Measurements from ENCODE around the gene RHOB.
"Not testable (repeated sequence)": the region's sequence is repeated elsewhere in the genome, so short reads cannot be mapped to it uniquely, and the experiment has no call there.

Gene RHOB

GRCh38 chr2:20480913-20481312, 34.0 kb downstream of the RHOB start:
- no peak for DNase-seq

DNA sequence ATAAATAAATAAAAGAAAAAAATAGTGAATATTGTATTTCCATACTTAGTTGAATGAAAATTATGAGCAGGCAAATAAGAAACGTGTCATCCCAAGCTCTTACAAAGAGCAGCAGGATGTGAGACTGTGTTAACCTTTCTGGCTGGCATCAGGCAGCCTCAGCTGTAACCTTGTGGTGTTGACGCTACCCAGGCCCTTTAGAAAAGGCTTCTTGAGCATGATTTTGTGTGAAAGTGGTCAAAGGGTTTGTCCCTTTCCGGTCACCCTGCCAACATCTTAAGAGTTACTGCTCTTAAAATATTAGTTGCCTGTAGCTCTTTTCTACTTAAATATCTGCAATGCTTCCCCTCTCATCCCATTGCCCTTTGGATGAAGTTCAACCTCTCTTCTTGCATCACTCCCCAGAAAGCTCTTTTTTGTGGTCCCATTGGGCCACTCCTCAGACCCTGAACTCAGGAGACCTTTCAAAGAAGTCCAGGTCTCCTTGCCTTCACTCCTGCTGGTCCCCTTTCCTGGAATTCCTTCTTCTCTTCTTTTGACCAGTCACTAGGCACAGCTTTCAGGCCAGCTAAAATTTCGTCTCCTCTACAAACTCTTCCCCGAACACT, 35.0 kb downstream of the RHOB start:
- DNase-seq = no peak

DNA sequence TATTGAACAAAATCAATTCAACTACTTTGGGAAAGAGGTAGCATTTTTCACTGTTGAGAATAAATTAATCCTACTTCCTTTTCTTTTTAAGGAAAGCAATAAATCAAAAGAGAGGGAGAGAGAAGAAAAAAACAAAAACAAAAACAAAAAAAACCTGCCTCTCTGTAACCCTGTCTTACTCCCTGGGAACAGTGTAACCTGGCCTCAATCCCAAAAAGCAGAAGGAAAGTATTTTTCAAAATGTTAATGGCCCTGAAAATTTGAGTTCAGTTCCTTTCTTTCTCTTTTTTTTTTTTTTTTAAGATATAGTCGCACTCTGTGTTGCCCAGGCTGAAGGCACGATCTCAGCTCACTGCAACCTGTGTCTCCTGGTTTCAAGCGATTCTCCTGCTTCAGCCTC, 35.9 kb downstream of the RHOB start:
- DNase-seq = no peak

GRCh38 chr2:20483194-20483895, 36.5 kb downstream of the RHOB start:
- no peak for DNase-seq

DNA sequence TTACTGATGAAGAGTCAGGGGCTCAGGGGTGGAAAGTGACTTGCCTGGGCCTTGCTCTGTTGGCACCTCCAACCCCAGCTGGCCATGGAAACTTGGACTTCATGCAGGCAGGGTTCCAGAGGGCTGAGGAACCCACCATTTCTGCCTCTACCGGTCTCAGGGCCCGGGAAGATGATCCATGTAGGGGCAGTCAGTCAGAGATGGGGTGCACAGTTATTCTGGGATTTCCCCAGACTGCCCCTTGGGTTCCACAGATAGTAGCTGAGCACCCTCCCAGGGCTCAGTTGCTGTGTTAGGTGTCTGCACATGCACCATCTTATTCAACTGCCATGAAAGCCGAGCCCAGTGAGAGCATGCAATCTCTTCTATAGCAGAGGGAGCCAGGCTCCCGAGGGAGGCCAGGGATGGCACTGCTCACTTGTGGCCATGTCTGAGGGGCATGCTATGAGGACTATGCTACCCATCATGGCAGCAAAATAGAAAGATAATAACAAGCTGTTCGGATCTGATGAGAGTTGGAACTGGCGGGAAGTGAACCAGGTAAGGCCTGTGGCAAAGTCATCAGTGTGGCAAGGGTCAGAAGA, 37.3 kb downstream of the RHOB start:
- no peak for DNase-seq

GRCh38 chr2:20484810-20485611, 38.1 kb downstream of the RHOB start:
- no peak for DNase-seq

GRCh38 chr2:20485612-20486388, 38.9 kb downstream of the RHOB start:
- DNase-seq = no peak

GRCh38 chr2:20486571-20486970, 39.7 kb downstream of the RHOB start:
- no peak for DNase-seq

DNA sequence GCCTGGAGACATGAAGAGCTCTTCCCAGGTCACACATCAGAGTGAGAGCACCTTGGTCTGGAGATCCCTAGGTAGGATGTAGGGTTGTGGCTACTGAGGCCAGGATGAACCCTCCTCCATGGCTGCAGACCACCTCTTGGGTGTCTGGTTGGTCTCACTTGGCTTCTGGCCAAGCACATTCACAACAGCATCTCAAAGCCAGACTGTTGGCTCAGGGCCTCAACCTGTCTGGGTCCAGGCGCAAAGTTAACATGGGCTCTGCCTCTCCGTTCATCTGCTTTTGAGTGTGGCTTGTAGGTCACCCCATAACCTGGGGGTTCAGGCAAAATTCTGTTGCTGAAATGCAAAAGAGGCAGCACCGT, 40.1 kb downstream of the RHOB start:
- DNase-seq = no peak

GRCh38 chr2:20487392-20488174, 40.7 kb downstream of the RHOB start:
- no peak for DNase-seq

GRCh38 chr2:20488201-20488641, 41.3 kb downstream of the RHOB start:
- DNase-seq = no peak

- no peak for DNase-seq
Measured at GRCh38 chr2:20488782-20489181, 41.9 kb downstream of the RHOB start.

DNA sequence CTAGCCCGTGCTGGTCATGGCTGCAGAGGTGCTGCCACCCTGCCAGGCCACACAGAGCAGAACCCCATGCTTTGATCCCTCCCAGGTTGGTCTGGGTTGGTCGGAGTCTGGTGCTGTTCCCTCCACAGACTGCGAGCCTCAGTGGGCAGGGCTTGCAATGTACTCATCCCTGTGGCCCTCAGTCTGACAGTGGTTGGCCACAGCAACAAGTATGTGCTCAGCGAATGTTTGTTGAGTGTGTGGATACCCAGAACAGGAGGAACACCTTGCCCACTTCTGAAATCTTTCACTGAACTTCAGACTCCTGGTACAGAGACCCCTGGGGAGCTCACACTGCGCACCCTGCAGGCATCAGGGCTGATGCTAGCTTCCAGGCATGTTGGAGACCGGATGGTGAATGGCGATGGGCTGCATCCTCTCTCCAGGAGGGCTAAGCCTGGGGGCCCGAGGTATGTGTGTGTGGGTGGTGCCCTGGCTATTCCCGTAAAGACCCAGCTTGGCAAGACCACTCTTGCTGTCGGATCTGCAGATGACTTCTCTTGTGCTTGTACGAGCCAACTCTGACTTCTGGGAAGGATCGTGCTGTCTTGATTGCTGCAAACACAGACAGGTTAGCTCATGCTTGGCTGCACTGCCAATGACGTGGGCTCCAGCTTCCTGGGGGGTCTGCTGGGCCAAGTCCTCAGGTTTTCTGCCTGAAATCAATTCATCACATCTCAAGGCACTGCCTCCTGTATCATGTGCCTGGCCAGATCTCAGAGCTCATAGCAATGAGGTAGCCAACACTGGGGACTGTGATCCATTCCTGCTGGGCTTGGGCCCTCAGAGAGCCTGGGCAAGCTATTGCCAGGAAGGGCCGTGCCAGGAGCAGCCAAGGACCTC, 43.7 kb downstream of the RHOB start:
- DNase-seq = no peak

DNA sequence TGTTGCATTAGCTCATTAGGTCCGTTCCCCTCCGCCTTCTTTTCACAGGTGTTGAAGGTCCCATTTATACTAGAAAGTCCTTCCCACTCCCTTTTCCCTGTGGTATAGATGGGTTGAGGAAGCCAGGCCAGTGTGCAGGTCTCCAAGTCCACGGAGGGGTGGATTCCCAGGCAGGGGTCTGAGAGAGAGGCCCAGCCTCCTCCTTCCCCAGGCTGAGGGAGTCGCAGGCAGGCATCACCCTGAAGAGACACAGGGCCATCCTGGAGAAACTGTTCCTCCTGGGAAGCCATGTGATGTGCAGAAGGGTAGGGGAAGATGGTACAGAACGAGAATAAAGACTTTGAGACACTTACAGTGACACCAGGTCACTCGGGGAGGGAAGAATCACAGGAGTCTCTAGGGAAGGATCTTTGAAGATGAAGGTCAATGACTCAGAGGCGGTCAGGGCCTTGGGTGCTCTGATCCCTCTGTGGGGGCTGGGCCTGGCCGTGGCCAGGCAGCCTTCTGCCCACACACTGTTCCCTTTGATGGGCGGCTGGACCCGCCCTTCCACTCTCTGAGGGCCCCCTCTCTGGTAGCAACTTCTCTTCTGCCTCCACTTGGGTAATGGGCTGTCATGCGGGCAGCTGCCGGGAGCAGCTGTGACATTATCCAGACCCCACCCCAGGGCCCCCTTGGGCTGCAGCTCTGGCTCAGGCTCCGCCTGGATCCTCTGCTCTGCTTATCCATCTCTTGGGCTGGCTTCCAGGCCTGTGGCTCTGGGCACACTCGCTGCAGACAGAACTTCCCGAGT, 45.1 kb downstream of the RHOB start:
- no peak for DNase-seq

DNA sequence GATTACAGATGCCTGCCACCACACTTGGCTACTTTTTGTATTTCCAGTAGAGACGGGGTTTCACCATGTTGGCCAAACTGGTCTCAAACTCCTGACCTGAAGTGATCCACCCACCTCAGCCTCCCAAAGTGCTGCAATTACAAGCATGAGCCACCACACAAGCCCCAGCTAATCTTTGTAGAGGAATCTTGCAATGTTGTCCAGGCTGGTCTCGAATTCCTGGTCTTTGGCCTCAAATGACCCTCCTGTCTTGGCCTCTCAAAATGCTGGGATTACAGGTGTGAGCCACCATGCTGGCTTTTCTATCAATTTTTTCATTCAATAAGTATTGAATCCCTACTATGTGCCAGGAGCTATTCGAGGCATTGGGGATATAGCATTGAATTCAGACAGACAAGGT, 46.2 kb downstream of the RHOB start:
- not testable (repeated sequence) for DNase-seq

DNA sequence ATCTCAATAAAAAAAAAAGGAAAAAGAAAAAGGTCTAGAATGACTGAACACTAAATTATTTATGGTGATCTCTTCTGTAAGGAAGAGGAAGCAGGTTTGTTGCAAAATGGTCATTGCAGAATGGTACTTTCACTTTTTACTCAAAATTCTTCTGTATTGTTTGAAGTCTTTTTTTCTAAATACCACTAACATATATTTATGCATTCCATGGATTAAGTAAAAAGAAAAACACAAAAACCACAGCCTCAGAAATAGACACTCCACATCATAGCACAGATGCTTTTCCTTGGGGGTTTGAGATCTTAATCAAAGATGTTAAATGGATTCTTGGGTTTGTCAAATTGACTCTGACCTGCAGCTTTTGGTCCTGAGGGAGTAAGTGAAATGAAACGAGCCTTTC, 47.4 kb downstream of the RHOB start:
- DNase-seq = no peak

GRCh38 chr2:20496076-20496872, 49.4 kb downstream of the RHOB start:
- no peak for DNase-seq

GRCh38 chr2:20496942-20497341, 50.1 kb downstream of the RHOB start:
- DNase-seq = no peak

Measured in cortex of kidney (tissue), 1 donor.